ENCODE data around the gene RAD51D.

DNA sequence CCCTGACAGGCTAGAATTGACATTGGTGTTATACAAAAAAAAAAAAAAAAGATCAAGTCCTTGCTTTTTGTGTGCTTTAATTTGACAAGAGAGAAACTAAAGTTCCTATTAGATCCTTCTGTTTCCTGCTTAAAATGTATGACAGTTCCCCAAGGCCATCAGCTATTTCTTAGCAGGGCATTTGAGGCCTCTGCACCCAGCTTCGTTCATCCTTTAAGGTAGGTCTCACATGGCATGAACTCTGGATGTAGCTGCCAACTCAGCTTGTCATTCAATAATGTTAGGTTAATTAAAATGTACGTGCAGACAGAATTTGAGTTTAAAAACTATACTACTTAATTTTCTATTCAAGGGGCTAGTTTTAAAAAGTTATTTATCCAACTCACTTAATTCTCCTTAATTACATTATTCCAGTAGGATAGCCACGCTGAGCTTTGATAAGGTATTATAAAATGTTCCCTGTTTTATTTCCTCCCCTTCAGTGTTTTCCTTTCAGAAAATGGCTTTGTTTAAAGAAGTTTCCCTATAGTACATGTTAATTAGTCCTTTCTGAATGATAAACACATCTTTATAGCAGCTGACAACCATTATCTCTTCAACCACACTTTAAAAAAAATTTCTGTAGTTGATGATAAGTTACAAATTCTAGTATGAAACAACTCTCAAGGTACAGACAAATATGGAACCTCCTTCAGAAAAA, 55.0 kb downstream of the RAD51D start:
- TF ChIP-seq, protein P1, sequence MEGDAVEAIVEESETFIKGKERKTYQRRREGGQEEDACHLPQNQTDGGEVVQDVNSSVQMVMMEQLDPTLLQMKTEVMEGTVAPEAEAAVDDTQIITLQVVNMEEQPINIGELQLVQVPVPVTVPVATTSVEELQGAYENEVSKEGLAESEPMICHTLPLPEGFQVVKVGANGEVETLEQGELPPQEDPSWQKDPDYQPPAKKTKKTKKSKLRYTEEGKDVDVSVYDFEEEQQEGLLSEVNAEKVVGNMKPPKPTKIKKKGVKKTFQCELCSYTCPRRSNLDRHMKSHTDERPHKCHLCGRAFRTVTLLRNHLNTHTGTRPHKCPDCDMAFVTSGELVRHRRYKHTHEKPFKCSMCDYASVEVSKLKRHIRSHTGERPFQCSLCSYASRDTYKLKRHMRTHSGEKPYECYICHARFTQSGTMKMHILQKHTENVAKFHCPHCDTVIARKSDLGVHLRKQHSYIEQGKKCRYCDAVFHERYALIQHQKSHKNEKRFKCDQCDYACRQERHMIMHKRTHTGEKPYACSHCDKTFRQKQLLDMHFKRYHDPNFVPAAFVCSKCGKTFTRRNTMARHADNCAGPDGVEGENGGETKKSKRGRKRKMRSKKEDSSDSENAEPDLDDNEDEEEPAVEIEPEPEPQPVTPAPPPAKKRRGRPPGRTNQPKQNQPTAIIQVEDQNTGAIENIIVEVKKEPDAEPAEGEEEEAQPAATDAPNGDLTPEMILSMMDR (IDR thresholded peaks at IDR 0.05), result no peak
- TF ChIP-seq POLR2A (IDR thresholded peaks at IDR 0.05), result no peak

Measured in heart left ventricle (tissue), 13 donors.